A673 (cell line): ENCODE results near the gene NCBP3. TPM values are rescaled to one million over a fixed set of nuclear protein-coding genes. Genes with fewer than 3 reads are reported as not detected.

Source experiments
- BruUV-seq: library from RNA; stranded (reverse); fragments of 400-500 nt; replicated peaks from 2 replicates; lab custom pipeline; 2021; lab: Mats Ljungman, UMichigan
- CTCF ChIA-PET: fragments of 300-600 bp; sonication (Branson Sonifier 250); formaldehyde crosslinking; loops from one replicate; lab custom pipeline; 2022; ENCODE audit warnings: antibody characterized with exemption; lab: Charles Lee
- POLR2A ChIA-PET: fragments of 300-600 bp; sonication (Branson Sonifier 250); formaldehyde crosslinking; loops from one replicate; lab custom pipeline; 2022; ENCODE audit warnings: antibody characterized with exemption; ENCODE audit not compliant: low non-redundant PET; lab: Charles Lee
- DNase-seq: peaks from one replicate; pipeline ENCODE4 v3.0.0-alpha.2; 2015; ENCODE audit warnings: low spot score
- H3K27ac ChIP-seq: fragments of 200-600 bp; sonication (generic); 2 replicates; pipeline ENCODE4 v1.5.1; 2016; ENCODE audit warnings: mixed run types, low read depth, mild to moderate bottlenecking, mixed read lengths, antibody characterized with exemption, low read length; ENCODE audit not compliant: poor library complexity, severe bottlenecking
- H3K27me3 ChIP-seq: fragments of 200-600 bp; sonication (generic); replicated peaks from 2 replicates; pipeline ENCODE4 v1.6.1; 2017; ENCODE audit warnings: mixed run types, low read depth, mild to moderate bottlenecking, mixed read lengths, antibody characterized with exemption, low read length; ENCODE audit not compliant: insufficient read depth, poor library complexity
- H3K36me3 ChIP-seq: fragments of 200-600 bp; sonication (generic); 2 replicates; pipeline ENCODE4 v1.6.1; 2016; ENCODE audit warnings: mixed run types, mild to moderate bottlenecking, mixed read lengths, antibody characterized with exemption, low read length; ENCODE audit not compliant: insufficient read depth, poor library complexity, severe bottlenecking
- H3K4me1 ChIP-seq: fragments of 200-600 bp; sonication (generic); 2 replicates; pipeline ENCODE4 v1.6.1; 2017; ENCODE audit warnings: mixed run types, mild to moderate bottlenecking, mixed read lengths, antibody characterized with exemption, low read length; ENCODE audit not compliant: insufficient read depth, poor library complexity, severe bottlenecking
- H3K4me3 ChIP-seq: fragments of 200-600 bp; sonication (generic); 2 replicates; pipeline ENCODE4 v1.5.1; 2016; ENCODE audit warnings: low read depth, mixed run types, mild to moderate bottlenecking, mixed read lengths, low read length; ENCODE audit not compliant: poor library complexity, severe bottlenecking
- H3K9me3 ChIP-seq: fragments of 200-600 bp; sonication (generic); 2 replicates; pipeline ENCODE4 v1.6.1; 2016; ENCODE audit warnings: mixed run types, low read depth, mild to moderate bottlenecking, mixed read lengths, antibody characterized with exemption, low read length; ENCODE audit not compliant: poor library complexity, severe bottlenecking
- EZH2 ChIP-seq: fragments of 200-600 bp; sonication (generic); IDR thresholded peaks from 2 replicates; pipeline ENCODE4 v1.6.1; 2017; ENCODE audit warnings: borderline replicate concordance, low read depth, mild to moderate bottlenecking, mixed read lengths, antibody characterized with exemption, low read length; ENCODE audit not compliant: poor library complexity, severe bottlenecking
- intact Hi-C: fragments of 100-400 bp; cut with micrococcal nuclease; formaldehyde crosslinking; loops from one replicate; pipeline ENCODE4 v1.10.0; 2022; ENCODE audit not compliant: unreplicated experiment
- total RNA-seq: library from RNA; stranded (reverse); gene quantifications from 2 replicates; pipeline ENCODE4 v1.2.3, GENCODE V29; 2021
- TF ChIP-seq, protein P1 (sequence below): fragments of 300-800, 200-600 bp; sonication (generic); conservative IDR thresholded peaks from 2 replicates; pipeline ENCODE4 v1.5.1; 2017; ENCODE audit warnings: low read depth, mild to moderate bottlenecking, antibody characterized with exemption, low read length, moderate library complexity, mixed read lengths

NCBP3 gene
- total RNA-seq, 1 experiment from 2014 or later = 59.9 TPM

DNA sequence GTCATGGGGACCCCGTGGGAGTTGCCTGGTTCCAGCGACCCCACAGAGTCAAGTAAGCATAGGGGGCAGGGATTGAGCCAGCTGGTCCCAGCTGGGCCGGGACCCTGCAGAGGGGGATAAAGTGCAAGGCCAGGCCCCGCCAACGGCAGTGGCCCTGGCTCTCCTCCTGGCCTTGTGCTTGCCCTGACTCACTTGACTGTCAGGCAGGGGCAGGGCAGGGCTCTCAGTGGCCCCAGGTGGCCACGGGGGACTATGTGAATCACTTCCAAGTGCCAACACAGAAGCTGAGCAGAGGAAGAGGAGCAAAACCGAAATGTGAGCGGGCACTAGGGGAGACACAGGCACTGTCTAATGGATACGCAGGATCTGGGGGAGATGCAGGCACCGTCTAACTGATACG lies 21.6 kb upstream of the NCBP3 start:
- Histone ChIP-seq H3K27ac (no peak overlapping the region), H3K4me3 (no peak overlapping the region), H3K36me3 (no peaks in the 10 kb centered on the region), H3K9me3 (no peaks in the 10 kb centered on the region), H3K4me1 (peaks cover 6% of the 10 kb centered on the region), H3K27me3 (no peaks in the 10 kb centered on the region)
- no TSS peak for BruUV-seq
- intact Hi-C loops = loop anchor here (10.0 kb wide), 1 partner anchor 137 kb away; no protein-coding TSS in a partner anchor
- ChIA-PET CTCF (no interaction called here), POLR2A (no interaction called here)
- DNase-seq = no peak
- no peak for TF ChIP-seq EZH2
- TF ChIP-seq, protein P1, sequence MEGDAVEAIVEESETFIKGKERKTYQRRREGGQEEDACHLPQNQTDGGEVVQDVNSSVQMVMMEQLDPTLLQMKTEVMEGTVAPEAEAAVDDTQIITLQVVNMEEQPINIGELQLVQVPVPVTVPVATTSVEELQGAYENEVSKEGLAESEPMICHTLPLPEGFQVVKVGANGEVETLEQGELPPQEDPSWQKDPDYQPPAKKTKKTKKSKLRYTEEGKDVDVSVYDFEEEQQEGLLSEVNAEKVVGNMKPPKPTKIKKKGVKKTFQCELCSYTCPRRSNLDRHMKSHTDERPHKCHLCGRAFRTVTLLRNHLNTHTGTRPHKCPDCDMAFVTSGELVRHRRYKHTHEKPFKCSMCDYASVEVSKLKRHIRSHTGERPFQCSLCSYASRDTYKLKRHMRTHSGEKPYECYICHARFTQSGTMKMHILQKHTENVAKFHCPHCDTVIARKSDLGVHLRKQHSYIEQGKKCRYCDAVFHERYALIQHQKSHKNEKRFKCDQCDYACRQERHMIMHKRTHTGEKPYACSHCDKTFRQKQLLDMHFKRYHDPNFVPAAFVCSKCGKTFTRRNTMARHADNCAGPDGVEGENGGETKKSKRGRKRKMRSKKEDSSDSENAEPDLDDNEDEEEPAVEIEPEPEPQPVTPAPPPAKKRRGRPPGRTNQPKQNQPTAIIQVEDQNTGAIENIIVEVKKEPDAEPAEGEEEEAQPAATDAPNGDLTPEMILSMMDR = no peak

DNA sequence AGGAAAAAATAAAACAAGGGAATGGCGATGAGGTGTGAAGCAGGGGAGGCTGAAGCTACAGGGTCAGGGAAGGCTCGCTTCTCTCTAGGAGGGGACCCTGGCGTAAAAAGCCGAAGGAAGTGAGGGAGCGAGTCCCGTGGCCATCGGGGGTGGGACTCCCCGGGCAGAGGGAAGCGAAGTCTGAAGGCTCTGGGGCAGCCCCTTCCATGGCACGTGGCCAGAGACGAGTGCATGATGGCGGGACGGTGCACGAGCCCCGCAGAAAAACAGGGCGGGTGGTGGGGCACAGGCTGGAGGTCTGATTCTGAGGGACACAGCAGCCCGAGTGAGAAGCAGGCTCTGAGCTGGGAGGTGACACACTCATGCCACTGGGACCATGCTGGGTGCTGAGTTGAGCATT lies 21.1 kb upstream of the NCBP3 start:
- peaks cover 6% of the 10 kb centered on the region for H3K4me1 ChIP-seq
- H3K27me3 ChIP-seq = no peaks in the 10 kb centered on the region
- POLR2A ChIA-PET = interaction anchor here (0.7 kb wide), 1 partner anchor 12 kb away, joined by 3 read pairs; no protein-coding TSS in a partner anchor
- no peak for DNase-seq
- intact Hi-C loops = loop anchor here (10.0 kb wide), 1 partner anchor 138 kb away; no protein-coding TSS in a partner anchor
- H3K36me3 ChIP-seq = no peaks in the 10 kb centered on the region
- CTCF ChIA-PET = no interaction called here
- H3K9me3 ChIP-seq = no peaks in the 10 kb centered on the region
- no peak overlapping the region for H3K27ac ChIP-seq
- H3K4me3 ChIP-seq = no peak overlapping the region
- no peak for TF ChIP-seq EZH2
- TF ChIP-seq, protein P1 = no peak
- BruUV-seq = no TSS peak

DNA sequence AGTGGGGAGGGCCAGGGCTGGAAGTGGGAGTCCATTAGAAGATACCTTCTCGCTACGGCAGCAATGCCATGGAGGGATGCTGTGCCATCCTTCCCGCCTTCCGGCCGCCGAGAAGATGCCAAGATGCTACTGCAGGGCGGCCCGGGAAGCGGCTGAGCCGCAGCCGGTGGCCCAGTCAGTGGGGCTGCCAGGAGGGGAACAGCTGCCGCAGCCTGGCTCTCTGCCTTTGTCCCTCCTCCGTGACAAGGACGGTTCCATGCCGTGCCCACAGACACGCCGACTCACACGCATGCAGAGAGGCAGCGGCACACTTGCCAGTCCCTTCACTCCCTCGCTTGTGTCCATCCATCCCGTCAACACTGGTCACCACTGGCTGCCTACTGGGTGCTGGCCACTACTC lies 20.2 kb upstream of the NCBP3 start:
- no peak for TF ChIP-seq EZH2
- TF ChIP-seq, protein P1 = no peak
- peaks cover 6% of the 10 kb centered on the region for H3K4me1 ChIP-seq
- no peak overlapping the region for H3K27ac ChIP-seq
- no peaks in the 10 kb centered on the region for H3K36me3 ChIP-seq
- ChIA-PET CTCF (interaction anchor here (0.9 kb wide), 1 partner anchor 48 kb away, joined by 3 read pairs; no protein-coding TSS in a partner anchor), POLR2A (interaction anchor here (0.7 kb wide), 1 partner anchor 13 kb away, joined by 3 read pairs; no protein-coding TSS in a partner anchor)
- intact Hi-C loops = loop anchor here (10.0 kb wide), 1 partner anchor 139 kb away; no protein-coding TSS in a partner anchor
- no peaks in the 10 kb centered on the region for H3K27me3 ChIP-seq
- BruUV-seq = no TSS peak
- no peak overlapping the region for H3K4me3 ChIP-seq
- DNase-seq = no peak
- H3K9me3 ChIP-seq = no peaks in the 10 kb centered on the region
